C4-2B (cell line): ENCODE data around the gene STAT6.

Experiments
- H3K27ac ChIP-seq: fragments of 450-650 bp; 2 replicates; pipeline ENCODE4 v1.5.1; 2017
- ZFX ChIP-seq: fragments of 450-650 bp; IDR thresholded peaks from 2 replicates; pipeline ENCODE4 v1.6.1; 2017
- TF ChIP-seq, protein P1 (sequence below): fragments of 450-650 bp; conservative IDR thresholded peaks from 2 replicates; pipeline ENCODE4 v1.5.1; 2017; ENCODE audit warnings: mild to moderate bottlenecking

Gene STAT6

DNA sequence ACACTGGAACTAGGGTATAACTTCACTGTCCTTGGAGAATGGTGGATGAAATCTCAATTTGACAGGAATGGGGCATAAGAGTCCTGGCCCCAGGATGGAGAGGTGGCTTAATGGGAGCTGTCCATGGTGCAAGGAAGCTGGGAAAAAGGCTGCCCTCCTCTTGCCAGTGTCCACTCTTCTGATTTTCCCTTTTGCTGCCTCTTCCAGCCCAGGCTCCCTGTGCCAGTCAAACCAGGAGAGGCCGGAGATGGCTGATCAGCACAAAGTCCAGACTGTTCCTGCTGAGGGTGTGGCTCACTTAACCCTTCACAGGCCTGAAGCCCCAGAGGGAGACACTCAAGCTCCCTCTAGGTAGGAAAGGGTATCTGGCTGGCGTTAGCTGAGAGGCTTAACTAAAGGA lies 61.3 kb downstream of the STAT6 start, which contains the start of gene MYO1A:
MYO1A (minus strand) TSS at position 240 of the 400 bp plus-strand sequence. CDS start 1,806 bp downstream, outside the sequence.
- TF ChIP-seq, protein P1, sequence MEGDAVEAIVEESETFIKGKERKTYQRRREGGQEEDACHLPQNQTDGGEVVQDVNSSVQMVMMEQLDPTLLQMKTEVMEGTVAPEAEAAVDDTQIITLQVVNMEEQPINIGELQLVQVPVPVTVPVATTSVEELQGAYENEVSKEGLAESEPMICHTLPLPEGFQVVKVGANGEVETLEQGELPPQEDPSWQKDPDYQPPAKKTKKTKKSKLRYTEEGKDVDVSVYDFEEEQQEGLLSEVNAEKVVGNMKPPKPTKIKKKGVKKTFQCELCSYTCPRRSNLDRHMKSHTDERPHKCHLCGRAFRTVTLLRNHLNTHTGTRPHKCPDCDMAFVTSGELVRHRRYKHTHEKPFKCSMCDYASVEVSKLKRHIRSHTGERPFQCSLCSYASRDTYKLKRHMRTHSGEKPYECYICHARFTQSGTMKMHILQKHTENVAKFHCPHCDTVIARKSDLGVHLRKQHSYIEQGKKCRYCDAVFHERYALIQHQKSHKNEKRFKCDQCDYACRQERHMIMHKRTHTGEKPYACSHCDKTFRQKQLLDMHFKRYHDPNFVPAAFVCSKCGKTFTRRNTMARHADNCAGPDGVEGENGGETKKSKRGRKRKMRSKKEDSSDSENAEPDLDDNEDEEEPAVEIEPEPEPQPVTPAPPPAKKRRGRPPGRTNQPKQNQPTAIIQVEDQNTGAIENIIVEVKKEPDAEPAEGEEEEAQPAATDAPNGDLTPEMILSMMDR: no peak
- TF ChIP-seq ZFX: no peak
- H3K27ac ChIP-seq: no peak within 1 kb of the TSS

DNA sequence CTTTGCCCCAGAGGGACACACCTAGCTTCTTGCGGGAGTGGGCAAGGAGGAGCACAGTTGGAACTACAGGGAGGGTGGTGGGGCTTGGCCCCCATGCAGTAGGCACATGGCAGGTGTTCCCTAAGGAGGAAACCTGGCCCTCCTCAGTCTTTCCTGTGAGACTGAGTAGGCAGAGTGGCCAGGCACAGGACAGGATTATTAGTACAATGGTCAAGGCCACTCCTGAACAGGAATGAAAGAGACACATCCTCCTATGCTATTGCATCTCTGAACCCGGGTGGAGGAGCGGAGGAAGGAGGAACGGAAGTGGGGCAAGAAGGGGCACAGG lies 62.1 kb downstream of the STAT6 start:
- TF ChIP-seq, protein P1: no peak
- no peak for TF ChIP-seq ZFX
- H3K27ac ChIP-seq: no peak overlapping the region

DNA sequence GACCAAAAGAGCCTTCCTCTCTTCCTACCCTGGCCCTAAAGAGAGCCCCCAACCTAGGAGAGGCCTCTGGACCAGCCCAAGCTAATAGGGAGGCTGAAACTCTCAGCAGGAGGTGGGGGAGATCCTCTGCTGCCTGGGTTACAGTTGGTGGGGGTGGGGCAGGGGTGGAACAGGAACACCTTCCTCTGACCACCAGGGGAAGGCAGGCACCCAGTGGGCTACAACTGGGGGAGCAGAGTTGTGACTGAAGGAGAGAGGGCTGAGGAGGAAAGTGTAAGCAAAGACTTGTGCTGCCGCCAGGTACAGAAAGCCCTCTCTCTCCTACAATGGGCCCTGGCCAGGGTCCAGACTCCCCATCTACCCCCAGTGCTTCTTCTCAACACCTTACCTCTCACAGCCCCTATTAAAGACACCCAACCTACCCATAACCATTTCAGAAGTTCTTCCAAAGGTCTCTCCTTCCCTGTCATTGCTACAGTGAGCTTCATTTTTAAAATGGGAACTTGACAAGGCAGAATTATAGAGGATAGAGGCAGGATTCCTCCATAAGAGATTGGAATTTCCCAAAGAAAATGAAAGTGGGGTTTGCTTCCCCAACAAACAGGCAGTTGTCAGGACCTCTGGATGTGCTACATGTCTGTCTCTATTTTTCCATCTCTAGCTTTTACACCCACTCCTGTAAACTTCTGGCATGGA lies 62.6 kb downstream of the STAT6 start:
- H3K27ac ChIP-seq: no peak overlapping the region
- TF ChIP-seq ZFX: no peak
- TF ChIP-seq, protein P1: no peak

DNA sequence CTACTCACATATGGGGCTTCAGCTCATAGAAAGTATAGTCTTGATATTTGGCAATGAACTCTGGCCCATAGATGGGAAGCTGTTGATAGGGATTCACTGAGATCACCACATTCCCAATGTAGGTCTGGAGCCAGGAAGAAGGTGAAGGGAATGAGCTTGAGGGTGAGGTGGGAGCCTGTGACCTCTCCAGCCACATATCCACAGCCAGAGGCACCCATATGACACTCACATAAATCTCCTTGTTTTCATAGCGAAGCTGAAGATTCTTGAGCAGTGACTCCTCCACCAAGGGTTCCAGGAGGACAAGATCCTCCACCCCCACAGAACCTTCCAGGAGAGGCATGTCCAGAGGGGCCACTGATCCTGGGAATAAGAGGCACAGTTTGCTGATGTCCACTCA lies 63.2 kb downstream of the STAT6 start:
- H3K27ac ChIP-seq: no peak overlapping the region
- TF ChIP-seq ZFX: no peak
- TF ChIP-seq, protein P1: no peak

- H3K27ac ChIP-seq: no peak overlapping the region
- TF ChIP-seq ZFX: no peak
- TF ChIP-seq, protein P1: no peak
Measured at GRCh38 chr12:57046947-57047890, 63.9 kb downstream of the STAT6 start.

DNA sequence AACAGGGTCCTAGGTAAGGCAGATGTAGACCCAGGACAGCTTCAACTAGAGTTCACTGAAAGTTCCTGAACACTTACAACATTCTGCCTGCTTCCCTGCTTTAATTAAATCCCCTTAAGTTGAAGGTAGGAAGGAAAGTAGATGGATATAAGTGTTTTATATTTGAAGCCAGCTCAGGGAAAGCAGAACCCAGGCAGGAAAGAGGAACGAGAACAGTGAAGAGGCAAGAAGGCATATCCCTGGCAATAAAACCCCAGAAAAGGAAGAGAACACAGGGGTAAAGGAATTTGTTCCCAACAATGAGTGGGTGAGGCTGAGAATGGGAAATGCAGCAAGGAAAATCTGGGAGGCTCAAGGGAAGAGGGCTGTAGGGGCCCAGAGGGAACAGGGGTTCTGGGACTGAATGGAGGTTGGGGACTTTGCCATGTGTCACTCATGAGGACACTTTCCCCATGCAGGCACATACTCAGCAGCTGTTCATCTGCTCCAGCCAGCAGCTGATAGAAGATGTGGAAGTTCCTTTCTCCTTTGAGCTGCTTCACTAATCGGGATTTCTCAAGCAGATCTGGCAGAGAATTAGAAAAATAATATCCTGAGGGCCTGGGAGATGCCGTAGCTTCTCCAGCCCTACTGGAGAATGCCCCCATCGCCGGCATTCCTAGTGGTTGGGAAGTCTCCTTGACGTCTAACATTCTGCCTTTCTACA lies 64.9 kb downstream of the STAT6 start:
- H3K27ac ChIP-seq: no peak overlapping the region
- TF ChIP-seq, protein P1: no peak
- no peak for TF ChIP-seq ZFX
